H1 (cell line): ENCODE results near the gene ANKRD17. TPM values are rescaled to one million over a fixed set of nuclear protein-coding genes. Genes with fewer than 3 reads are reported as not detected.

Experiments
- HDAC6 ChIP-seq: IDR thresholded peaks from one replicate; pipeline ENCODE4 v1.7.1; 2012; ENCODE audit warnings: low read depth, mild to moderate bottlenecking, inconsistent platforms, low read length, moderate library complexity
- POU5F1 ChIP-seq: IDR thresholded peaks from 2 replicates; pipeline ENCODE4 v1.6.1; 2011; ENCODE audit warnings: low read depth, mild to moderate bottlenecking, low read length, moderate library complexity
- RBBP5 ChIP-seq: IDR thresholded peaks from 2 replicates; pipeline ENCODE4 v1.7.1; 2012; ENCODE audit warnings: low read depth, mild to moderate bottlenecking, inconsistent platforms, low read length, moderate library complexity, borderline replicate concordance
- SAP30 ChIP-seq: fragments of 300-600 bp; sonication (generic); IDR thresholded peaks from 2 replicates; pipeline ENCODE4 v1.7.1; 2012; ENCODE audit warnings: low read length, moderate library complexity, mild to moderate bottlenecking, inconsistent platforms; ENCODE audit not compliant: insufficient read depth, insufficient replicate concordance
- USF2 ChIP-seq: IDR thresholded peaks from 2 replicates; pipeline ENCODE4 v1.6.1; 2011; ENCODE audit warnings: low read length, improper control_type of control experiment
- polyA plus RNA-seq, 7 experiments: library from polyadenylated mRNA; depleted of rRNA in 3 of 7; stranded (reverse) in 5 of 7; unstranded in 2 of 7; fragments of >200 nt in 5 of 7; fragments of 200-250 nt in 2 of 7; gene quantifications; 1 replicate in 5 of 7; 2 replicates in 1 of 7; 4 replicates in 1 of 7; pipeline versions ENCODE4 v1.2.1 to v1.2.3, GENCODE V29; 2011 to 2013; ENCODE audit warnings: missing spikeins in 2 of 7, mixed read lengths in 2 of 7
- total RNA-seq: library from RNA; stranded (reverse); fragmentation: NEBNext Ultra II Directional; extraction: Animal tissue kit (Norgen Biotek cat#: 25700); gene quantifications from 2 replicates; pipeline ENCODE4 v1.2.1, GENCODE V29; 2021
- TF ChIP-seq, protein P1 (sequence below): IDR thresholded peaks from 2 replicates; pipeline ENCODE4 v1.6.1; 2012; ENCODE audit warnings: inconsistent platforms

The ANKRD17 gene
- total and polyA plus RNA-seq, 2 of the 8 experiments (the other 6 are each of a cell fraction or from before 2014, with no cell fraction given): 42.4 to 93.7 TPM

- no peak for TF ChIP-seq POU5F1
- TF ChIP-seq HDAC6: no peak
- TF ChIP-seq SAP30: no peak
- TF ChIP-seq USF2: no peak
- TF ChIP-seq RBBP5: no peak
- TF ChIP-seq, protein P1, sequence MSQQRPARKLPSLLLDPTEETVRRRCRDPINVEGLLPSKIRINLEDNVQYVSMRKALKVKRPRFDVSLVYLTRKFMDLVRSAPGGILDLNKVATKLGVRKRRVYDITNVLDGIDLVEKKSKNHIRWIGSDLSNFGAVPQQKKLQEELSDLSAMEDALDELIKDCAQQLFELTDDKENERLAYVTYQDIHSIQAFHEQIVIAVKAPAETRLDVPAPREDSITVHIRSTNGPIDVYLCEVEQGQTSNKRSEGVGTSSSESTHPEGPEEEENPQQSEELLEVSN: no peak
Measured at GRCh38 chr4:73161527-73162185, 96.9 kb downstream of the ANKRD17 start (continued).
